Endothelial cell of umbilical vein (primary cell): ENCODE measurements around the gene ATG7.

Experiments used
- CTCF ChIP-seq, 2 donors: IDR thresholded peaks; 1 replicate in 1 of 2; 2 replicates in 1 of 2; pipeline ENCODE4 v1.5.1; 2011; ENCODE audit warnings: low read length in 2 of 2, mild to moderate bottlenecking in 2 of 2, moderate library complexity in 2 of 2, control low read depth in 1 of 2, inconsistent platforms in 1 of 2, low read depth in 1 of 2; ENCODE audit not compliant: insufficient read depth in 1 of 2; ENCODE audit errors: extremely low read depth in 1 of 2
- EZH2 ChIP-seq: IDR thresholded peaks from 2 replicates; pipeline ENCODE4 v1.6.1; 2012; ENCODE audit warnings: borderline replicate concordance, low read depth, mild to moderate bottlenecking, moderate library complexity, low read length, inconsistent platforms; ENCODE audit not compliant: severe bottlenecking
- FOS ChIP-seq: IDR thresholded peaks from 2 replicates; pipeline ENCODE4 v1.6.1; 2011; ENCODE audit warnings: mild to moderate bottlenecking, low read length, moderate library complexity, borderline replicate concordance; ENCODE audit not compliant: insufficient read depth
- GATA2 ChIP-seq: IDR thresholded peaks from 2 replicates; pipeline ENCODE4 v1.7.0; 2011; ENCODE audit warnings: low read depth, mild to moderate bottlenecking, moderate library complexity, mixed read lengths, low read length; ENCODE audit not compliant: insufficient read length, insufficient read depth
- JUN ChIP-seq: IDR thresholded peaks from 2 replicates; pipeline ENCODE4 v1.6.1; 2011; ENCODE audit warnings: borderline replicate concordance, low read depth; ENCODE audit not compliant: insufficient read length, insufficient read depth
- MAX ChIP-seq: IDR thresholded peaks from 2 replicates; pipeline ENCODE4 v1.6.1; 2011; ENCODE audit not compliant: insufficient read depth, insufficient read length
- MYC ChIP-seq: IDR thresholded peaks from one replicate; pipeline ENCODE4 v1.6.1; 2011; ENCODE audit warnings: mild to moderate bottlenecking, low read depth, low read length
- POLR2A ChIP-seq: IDR thresholded peaks from 2 replicates; pipeline ENCODE4 v1.6.1; 2012; ENCODE audit warnings: low read depth, mild to moderate bottlenecking, control low read depth, low read length
- POLR2AphosphoS5 ChIP-seq: IDR thresholded peaks from 2 replicates; pipeline ENCODE4 v1.6.1; 2012; ENCODE audit warnings: low read depth, mild to moderate bottlenecking, control low read depth, low read length, moderate library complexity; ENCODE audit not compliant: insufficient read depth

- no peak for TF ChIP-seq POLR2A
- no peak for TF ChIP-seq CTCF (IDR thresholded peaks at IDR 0.05; ENCODE audit: extremely low read depth in 1 of 2, insufficient read depth in 1 of 2, low read depth in 1 of 2, low read length in 2 of 2)
- TF ChIP-seq GATA2: no peak
- no peak for TF ChIP-seq FOS
- TF ChIP-seq MYC: no peak
- no peak for TF ChIP-seq EZH2
- TF ChIP-seq MAX: no peak
- no peak for TF ChIP-seq POLR2AphosphoS5
- TF ChIP-seq JUN: no peak
Measured at GRCh38 chr3:11603628-11604027, 331.4 kb downstream of the ATG7 start.
